ENCODE data around the gene PLCL1. TPM values are rescaled to one million over a fixed set of nuclear protein-coding genes. Genes with fewer than 3 reads are reported as not detected.

Gene PLCL1
- total RNA-seq, 1 experiment from 2014 or later: not detected

- ChIA-PET POLR2A (ENCODE audit: unreplicated experiment) (no interaction called here), CTCF (no interaction called here)
- H3K36me3 ChIP-seq (ENCODE audit: low read depth): no peaks in the 10 kb centered on the region
- no peak overlapping the region for H2AFZ ChIP-seq
- H3K27ac ChIP-seq: no peak overlapping the region
- no peak for DNase-seq
- no peaks in the 10 kb centered on the region for H3K4me1 ChIP-seq (replicated peaks; ENCODE audit: insufficient read depth)
- no peak overlapping the region for H3K4me2 ChIP-seq
- intact Hi-C loops (cut with micrococcal nuclease; ENCODE audit: unreplicated experiment): no loop called here
- H3K4me3 ChIP-seq: no peak overlapping the region
- TF ChIP-seq EZH2 (IDR thresholded peaks at IDR 0.05; ENCODE audit: low read depth) (no peak), CTCF (conservative IDR thresholded peaks at IDR 0.05) (no peak)
- no peaks in the 10 kb centered on the region for H3F3A ChIP-seq (ENCODE audit: insufficient read depth, low read depth)
- H3K9me3 ChIP-seq (ENCODE audit: insufficient read depth, low read depth): no peaks in the 10 kb centered on the region
- no peaks in the 10 kb centered on the region for H3K79me2 ChIP-seq (ENCODE audit: low read depth)
- no peaks in the 10 kb centered on the region for H3K27me3 ChIP-seq (ENCODE audit: insufficient read depth, low read depth)
- no peaks in the 10 kb centered on the region; the same call in 1 of the 2 replicates for H3K9me2 ChIP-seq (ENCODE audit: insufficient read depth)
- no TSS peak for BruUV-seq (replicated peaks)
- no peaks in the 10 kb centered on the region for H4K20me1 ChIP-seq (ENCODE audit: insufficient read depth)
Measured at GRCh38 chr2:197958592-197959150, 154.3 kb downstream of the PLCL1 start.

GRCh38 chr2:197959383-197959782 lies 155.0 kb downstream of the PLCL1 start:
- H3K27ac ChIP-seq: no peak overlapping the region
- H3K9me2 ChIP-seq (ENCODE audit: insufficient read depth): no peaks in the 10 kb centered on the region; the same call in 1 of the 2 replicates
- no peaks in the 10 kb centered on the region for H3K79me2 ChIP-seq (ENCODE audit: low read depth)
- no peaks in the 10 kb centered on the region for H4K20me1 ChIP-seq (ENCODE audit: insufficient read depth)
- no peaks in the 10 kb centered on the region for H3K27me3 ChIP-seq (ENCODE audit: insufficient read depth, low read depth)
- TF ChIP-seq EZH2 (IDR thresholded peaks at IDR 0.05; ENCODE audit: low read depth) (no peak), CTCF (conservative IDR thresholded peaks at IDR 0.05) (no peak)
- H3K4me3 ChIP-seq: no peak overlapping the region
- no peak overlapping the region for H3K4me2 ChIP-seq
- intact Hi-C loops (cut with micrococcal nuclease; ENCODE audit: unreplicated experiment): no loop called here
- no peak for DNase-seq
- no peaks in the 10 kb centered on the region for H3K36me3 ChIP-seq (ENCODE audit: low read depth)
- H3K4me1 ChIP-seq (replicated peaks; ENCODE audit: insufficient read depth): no peaks in the 10 kb centered on the region
- no peaks in the 10 kb centered on the region for H3F3A ChIP-seq (ENCODE audit: insufficient read depth, low read depth)
- POLR2A ChIA-PET (ENCODE audit: unreplicated experiment): no interaction called here
- no peak overlapping the region for H2AFZ ChIP-seq
- BruUV-seq (replicated peaks): no TSS peak
- CTCF ChIA-PET: no interaction called here
- H3K9me3 ChIP-seq (ENCODE audit: insufficient read depth, low read depth): no peaks in the 10 kb centered on the region

GRCh38 chr2:197960786-197961185 lies 156.4 kb downstream of the PLCL1 start:
- CTCF ChIA-PET: no interaction called here
- POLR2A ChIA-PET (ENCODE audit: unreplicated experiment): no interaction called here
- no peaks in the 10 kb centered on the region for H3K27me3 ChIP-seq (ENCODE audit: insufficient read depth, low read depth)

More at GRCh38 chr2:197960786-197961185, 156.4 kb downstream of the PLCL1 start:
- Histone ChIP-seq H3K4me3 (no peak overlapping the region), H3F3A (ENCODE audit: insufficient read depth, low read depth) (no peaks in the 10 kb centered on the region), H3K4me1 (replicated peaks; ENCODE audit: insufficient read depth) (no peaks in the 10 kb centered on the region), H3K4me2 (no peak overlapping the region), H2AFZ (no peak overlapping the region), H3K79me2 (ENCODE audit: low read depth) (no peaks in the 10 kb centered on the region), H3K9me3 (ENCODE audit: insufficient read depth, low read depth) (no peaks in the 10 kb centered on the region), H3K36me3 (ENCODE audit: low read depth) (no peaks in the 10 kb centered on the region), H4K20me1 (ENCODE audit: insufficient read depth) (no peaks in the 10 kb centered on the region), H3K27ac (no peak overlapping the region), H3K9me2 (ENCODE audit: insufficient read depth) (no peaks in the 10 kb centered on the region; the same call in 1 of the 2 replicates)
- no peak for DNase-seq
- intact Hi-C loops (cut with micrococcal nuclease; ENCODE audit: unreplicated experiment): no loop called here
- TF ChIP-seq EZH2 (IDR thresholded peaks at IDR 0.05; ENCODE audit: low read depth): no peak
- TF ChIP-seq CTCF (conservative IDR thresholded peaks at IDR 0.05): no peak
- no TSS peak for BruUV-seq (replicated peaks)

All from PC-9 (cell line).